HepG2 (cell line): ENCODE measurements around the gene SLC9A8. TPM values are rescaled to one million over a fixed set of nuclear protein-coding genes. Genes with fewer than 3 reads are reported as not detected.

Experiments used
- ARID3A ChIP-seq: IDR thresholded peaks from 2 replicates; pipeline ENCODE4 v1.6.1; 2012; ENCODE audit warnings: low read depth, low read length, improper control_type of control experiment
- FOXA1 ChIP-seq, 2 experiments: fragments of 450-650 bp in 1 of 2; sonication (generic) in 1 of 2; formaldehyde crosslinking in 1 of 2; IDR thresholded peaks; 2 replicates each; pipeline versions ENCODE4 v1.4.0 to v1.6.1; 2016 to 2020; ENCODE audit warnings: missing genetic modification reagents in 1 of 2
- FOXP4 ChIP-seq: sonication (generic); formaldehyde crosslinking; IDR thresholded peaks from 2 replicates; pipeline ENCODE4 v1.4.0; 2020; ENCODE audit warnings: missing genetic modification reagents
- HDAC1 ChIP-seq: sonication (generic); formaldehyde crosslinking; IDR thresholded peaks from 2 replicates; pipeline ENCODE4 v1.5.1; 2020; ENCODE audit warnings: mild to moderate bottlenecking, missing genetic modification reagents
- HMG20B ChIP-seq: conservative IDR thresholded peaks from 2 replicates; pipeline ENCODE4 v1.6.1; 2016; ENCODE audit warnings: missing genetic modification reagents, missing compliant biosample characterization
- HNF1B ChIP-seq: sonication (generic); formaldehyde crosslinking; IDR thresholded peaks from 2 replicates; pipeline ENCODE4 v1.5.1; 2020; ENCODE audit warnings: mild to moderate bottlenecking, moderate library complexity, missing genetic modification reagents
- MAZ ChIP-seq, 2 experiments: sonication (generic) in 1 of 2; formaldehyde crosslinking in 1 of 2; IDR thresholded peaks; 2 replicates each; pipeline versions ENCODE4 v1.5.0 to v1.6.1; 2012 to 2020; ENCODE audit warnings: low read depth in 2 of 2, mild to moderate bottlenecking in 2 of 2, borderline replicate concordance in 1 of 2, improper control_type of control experiment in 1 of 2, low read length in 1 of 2, missing genetic modification reagents in 1 of 2, moderate library complexity in 1 of 2
- REL ChIP-seq: sonication (generic); formaldehyde crosslinking; conservative IDR thresholded peaks from 2 replicates; pipeline ENCODE4 v1.8.0; 2022; ENCODE audit warnings: mild to moderate bottlenecking, missing genetic modification reagents, moderate library complexity
- RERE ChIP-seq: IDR thresholded peaks from 2 replicates; pipeline ENCODE4 v1.6.1; 2016; ENCODE audit warnings: low read depth, missing genetic modification reagents, missing compliant biosample characterization
- TBL1XR1 ChIP-seq: fragments of 150-350 bp; IDR thresholded peaks from 2 replicates; pipeline ENCODE4 v1.6.1; 2014; ENCODE audit warnings: borderline replicate concordance, low read length; ENCODE audit not compliant: partially characterized antibody
- TFE3 ChIP-seq: IDR thresholded peaks from 2 replicates; pipeline ENCODE4 v1.6.1; 2016
- THAP11 ChIP-seq: IDR thresholded peaks from 2 replicates; pipeline ENCODE4 v1.6.1; 2016; ENCODE audit warnings: missing biosample characterization, missing genetic modification reagents
- ZBTB38 ChIP-seq: sonication (generic); formaldehyde crosslinking; IDR thresholded peaks from 2 replicates; pipeline ENCODE4 v1.5.1; 2020; ENCODE audit warnings: mild to moderate bottlenecking, missing genetic modification reagents
- ZNF460 ChIP-seq: sonication (generic); formaldehyde crosslinking; IDR thresholded peaks from 2 replicates; pipeline ENCODE4 v1.5.1; 2020; ENCODE audit warnings: missing genetic modification reagents, mild to moderate bottlenecking, borderline replicate concordance
- polyA plus RNA-seq, 8 experiments: library from polyadenylated mRNA; depleted of rRNA in 3 of 8; stranded (reverse) in 7 of 8; unstranded in 1 of 8; fragments of >200 nt; fragmentation: Illumina TruSeq in 4 of 8; extraction: Trizol in 4 of 8; gene quantifications; 2 replicates each; pipeline versions ENCODE4 v1.2.1 to v1.2.3, GENCODE V29; 2011 to 2016; ENCODE audit warnings: low read depth in 4 of 8, missing spikeins in 1 of 8, mixed read lengths in 1 of 8; ENCODE audit not compliant: insufficient read depth in 1 of 8
- total RNA-seq, 5 experiments: library from RNA; depleted of rRNA; stranded (reverse); fragments of >200 nt; fragmentation: Illumina TruSeq; extraction: Trizol; gene quantifications; 2 replicates each; pipeline ENCODE4 v1.2.3, GENCODE V29; 2016; ENCODE audit warnings: low read depth in 1 of 5

SLC9A8 gene
- total and polyA plus RNA-seq, 2 of the 13 experiments (the other 11 are each of a cell fraction or from before 2014, with no cell fraction given) = 4.1 to 7.4 TPM

GRCh38 chr20:49832632-49833327 lies 20.2 kb downstream of the SLC9A8 start (continued):
- TF ChIP-seq THAP11 (CRISPR knock-in tag) = 0 out of 2 replicates have a peak, but pooled peaks have one; percentile 37
- TF ChIP-seq ARID3A = peak; percentile 43; the same call in 1 of the 2 replicates
- TF ChIP-seq ZBTB38 = peak; percentile 50; the same call in 1 of the 2 replicates
- peak; percentile 95 for TF ChIP-seq MAZ (IDR thresholded peaks at IDR 0.05; ENCODE audit: borderline replicate concordance, low read depth, low read length)
- no peak for TF ChIP-seq MAZ (CRISPR knock-in tag; IDR thresholded peaks at IDR 0.05; ENCODE audit: low read depth)
- peak; percentile 74 for TF ChIP-seq TBL1XR1
- peak; percentile 65; the same call in 1 of the 2 replicates for TF ChIP-seq FOXA1 (IDR thresholded peaks at IDR 0.05)
- no peak; the same call in 1 of the 2 replicates for TF ChIP-seq FOXA1 (CRISPR knock-in tag; IDR thresholded peaks at IDR 0.05)
- TF ChIP-seq FOXP4 (CRISPR knock-in tag) = peak; percentile 75
- TF ChIP-seq ZNF460 = peak; percentile 95
- 0 out of 2 replicates have a peak, but pooled peaks have one; percentile 24 for TF ChIP-seq HMG20B (CRISPR knock-in tag)
- 0 out of 2 replicates have a peak, but pooled peaks have one; percentile 34 for TF ChIP-seq REL
- TF ChIP-seq HNF1B (CRISPR knock-in tag) = 0 out of 2 replicates have a peak, but pooled peaks have one; percentile 12
- 0 out of 2 replicates have a peak, but pooled peaks have one; percentile 30 for TF ChIP-seq RERE
- TF ChIP-seq TFE3 (CRISPR knock-in tag) = 0 out of 2 replicates have a peak, but pooled peaks have one; percentile 8
- 0 out of 2 replicates have a peak, but pooled peaks have one; percentile 24 for TF ChIP-seq HDAC1 (CRISPR knock-in tag)
